Fibroblast of the aortic adventitia (primary cell): ENCODE results near the gene TTLL10. TPM values are rescaled to one million over a fixed set of nuclear protein-coding genes. Genes with fewer than 3 reads are reported as not detected.

ENCODE experiments used
- DNase-seq: peaks from one replicate; pipeline ENCODE4 v3.0.0-alpha.2; 2010; ENCODE audit warnings: low read depth
- H3K4me3 ChIP-seq: 2 replicates; pipeline ENCODE4 v1.5.1; 2011; ENCODE audit warnings: low read depth, mild to moderate bottlenecking, control low read depth, low read length, moderate library complexity
- CTCF ChIP-seq: IDR thresholded peaks from 2 replicates; pipeline ENCODE4 v1.5.1; 2011; ENCODE audit warnings: mild to moderate bottlenecking, low read length, control low read depth, inconsistent platforms; ENCODE audit not compliant: insufficient read depth
- total RNA-seq: library from RNA; depleted of rRNA; stranded (reverse); fragments of >200 nt; gene quantifications from 2 replicates; pipeline ENCODE4 v1.2.3, GENCODE V29; 2012; ENCODE audit warnings: low replicate concordance

TTLL10 gene
- total RNA-seq, 1 donor, result not detected

GRCh38 chr1:1161078-1161682, 12.5 kb upstream of the TTLL10 start:
- H3K4me3 ChIP-seq, result no peak overlapping the region
- TF ChIP-seq CTCF, result no peak
- no peak for DNase-seq

- TF ChIP-seq CTCF, result no peak
- no peak for DNase-seq
- no peak overlapping the region for H3K4me3 ChIP-seq
Measured at GRCh38 chr1:1161683-1162079, 12.0 kb upstream of the TTLL10 start.

GRCh38 chr1:1162597-1163537, 10.8 kb upstream of the TTLL10 start:
- H3K4me3 ChIP-seq, result no peak overlapping the region
- TF ChIP-seq CTCF, result no peak
- no peak for DNase-seq

- no peak for DNase-seq
Measured at GRCh38 chr1:1163538-1164070, 10.1 kb upstream of the TTLL10 start.

GRCh38 chr1:1164361-1164700, 9.3 kb upstream of the TTLL10 start:
- no peak overlapping the region for H3K4me3 ChIP-seq
- DNase-seq, result no peak
- TF ChIP-seq CTCF, result no peak

More at GRCh38 chr1:1163538-1164070, 10.1 kb upstream of the TTLL10 start:
- no peak overlapping the region for H3K4me3 ChIP-seq
- no peak for TF ChIP-seq CTCF

GRCh38 chr1:1164701-1165451, 8.8 kb upstream of the TTLL10 start:
- no peak for TF ChIP-seq CTCF
- H3K4me3 ChIP-seq, result no peak overlapping the region
- no peak for DNase-seq
